HepG2 (cell line): ENCODE data around the gene PRKG1. TPM values are rescaled to one million over a fixed set of nuclear protein-coding genes. Genes with fewer than 3 reads are reported as not detected.
A peak's percentile ranks its signal among the peaks of the same experiment; 100 is the strongest.

ENCODE experiments used
- ATAC-seq: fragments of 200-7000 bp; cut with Tn5 transposase; 3 replicates; pipeline ENCODE4 v1.9.1; 2020; ENCODE audit warnings: mild to moderate bottlenecking, moderate library complexity
- BruUV-seq: library from RNA; stranded (reverse); fragments of 400-500 nt; replicated peaks from 2 replicates; lab custom pipeline; 2021; lab: Mats Ljungman, UMichigan
- CTCF ChIA-PET: fragments of 300-600 bp; formaldehyde crosslinking; extraction: SDS; loops from one replicate; lab custom pipeline; 2021; ENCODE audit warnings: low total read pairs, inconsistent platforms, low intra/inter-chr PET ratio; lab: Yijun Ruan, JAX
- POLR2A ChIA-PET: fragments of 350-600 bp; sonication (Branson Sonifier 250); formaldehyde crosslinking; loops from one replicate; lab custom pipeline; 2020; ENCODE audit warnings: antibody characterized with exemption, inconsistent platforms; lab: Yijun Ruan, JAX
- DNase-seq: peaks from one replicate; pipeline ENCODE4 v3.0.0-alpha.2; 2015; ENCODE audit warnings: low spot score
- FAIRE-seq: peaks from 3 replicates; lab custom pipeline; 2011; peaks lifted over from hg19 to GRCh38; lab: Jason Lieb, UNC
- H2AFZ ChIP-seq: one replicate; pipeline ENCODE4 v1.6.1; 2011; ENCODE audit warnings: low read length, inconsistent platforms
- H3K27ac ChIP-seq: fragments of 300-600 bp; 3 replicates; pipeline ENCODE4 v1.8.0; 2011; ENCODE audit warnings: mixed run types, mild to moderate bottlenecking, mixed read lengths, low read length, inconsistent platforms; ENCODE audit not compliant: insufficient read depth; ENCODE audit errors: extremely low read length
- H3K27me3 ChIP-seq, 2 experiments: fragments of 200-600 bp in 1 of 2; 2 replicates in 1 of 2; 3 replicates in 1 of 2; pipeline versions ENCODE4 v1.6.0 to v1.8.0; 2011; ENCODE audit warnings: low read length in 2 of 2, mild to moderate bottlenecking in 2 of 2, moderate library complexity in 2 of 2, inconsistent platforms in 1 of 2; ENCODE audit not compliant: insufficient read depth in 2 of 2, control insufficient read depth in 1 of 2
- H3K36me3 ChIP-seq, 2 experiments: fragments of 200-600 bp in 1 of 2; replicated peaks in 1 of 2; 2 replicates in 1 of 2; 3 replicates in 1 of 2; pipeline versions ENCODE4 v1.5.1 to v1.8.0; 2011; ENCODE audit warnings: low read length in 2 of 2, inconsistent platforms in 1 of 2; ENCODE audit not compliant: insufficient read depth in 2 of 2, control insufficient read depth in 1 of 2
- H3K4me1 ChIP-seq: 2 replicates; pipeline ENCODE4 v1.5.1; 2012; ENCODE audit warnings: low read length, inconsistent platforms; ENCODE audit not compliant: insufficient read depth
- H3K4me2 ChIP-seq: 2 replicates; pipeline ENCODE4 v1.6.0; 2011; ENCODE audit warnings: low read depth, low read length, inconsistent platforms
- H3K4me3 ChIP-seq, 3 experiments: fragments of 200-600 bp in 1 of 3; sonication (generic), shearing (Covaris generic) in 1 of 3; replicated peaks in 1 of 3; 2 replicates each; pipeline ENCODE4 v1.5.1; 2011 to 2016; ENCODE audit warnings: low read length in 3 of 3, inconsistent platforms in 2 of 3, low read depth in 2 of 3, mild to moderate bottlenecking in 2 of 3, control low read depth in 1 of 3, mixed read lengths in 1 of 3; ENCODE audit not compliant: insufficient read depth in 1 of 3
- H3K79me2 ChIP-seq: one replicate; pipeline ENCODE4 v1.6.1; 2011; ENCODE audit warnings: low read length, inconsistent platforms; ENCODE audit not compliant: insufficient read depth
- H3K9ac ChIP-seq: 2 replicates; pipeline ENCODE4 v1.6.0; 2011; ENCODE audit warnings: mild to moderate bottlenecking, low read depth, low read length, inconsistent platforms; ENCODE audit not compliant: insufficient read depth
- H3K9me3 ChIP-seq: 2 replicates; pipeline ENCODE4 v1.5.1; 2012; ENCODE audit warnings: mild to moderate bottlenecking, low read length
- H4K20me1 ChIP-seq: 2 replicates; pipeline ENCODE4 v1.6.0; 2011; ENCODE audit warnings: inconsistent platforms, mild to moderate bottlenecking, low read length, moderate library complexity; ENCODE audit not compliant: insufficient read depth
- MAFF ChIP-seq: IDR thresholded peaks from 2 replicates; pipeline ENCODE4 v1.6.1; 2011; ENCODE audit warnings: low read depth, low read length, improper control_type of control experiment
- MAFK ChIP-seq, 2 experiments: IDR thresholded peaks in 1 of 2; conservative IDR thresholded peaks in 1 of 2; 2 replicates each; pipeline ENCODE4 v1.6.1; 2011; ENCODE audit warnings: improper control_type of control experiment in 2 of 2, low read length in 2 of 2
- RORA ChIP-seq: sonication (generic); formaldehyde crosslinking; IDR thresholded peaks from 2 replicates; pipeline ENCODE4 v1.5.0; 2020; ENCODE audit warnings: mild to moderate bottlenecking, missing genetic modification reagents, moderate library complexity
- SP5 ChIP-seq: IDR thresholded peaks from 2 replicates; pipeline ENCODE4 v1.6.1; 2016; ENCODE audit warnings: low read depth, borderline replicate concordance
- TFDP1 ChIP-seq: IDR thresholded peaks from 2 replicates; pipeline ENCODE4 v1.6.1; 2016; ENCODE audit warnings: missing compliant biosample characterization, missing genetic modification reagents, borderline replicate concordance
- ZFP1 ChIP-seq: IDR thresholded peaks from 2 replicates; pipeline ENCODE4 v1.6.1; 2016
- ZHX1 ChIP-seq: sonication (generic); formaldehyde crosslinking; IDR thresholded peaks from 2 replicates; pipeline ENCODE4 v1.8.1; 2022; ENCODE audit warnings: low read depth, mild to moderate bottlenecking, missing genetic modification reagents
- ZNF382 ChIP-seq: sonication (generic); formaldehyde crosslinking; IDR thresholded peaks from 2 replicates; pipeline ENCODE4 v1.5.0; 2020; ENCODE audit warnings: missing genetic modification reagents, mild to moderate bottlenecking, borderline replicate concordance
- ZNF484 ChIP-seq: sonication (generic); formaldehyde crosslinking; IDR thresholded peaks from 2 replicates; pipeline ENCODE4 v1.5.1; 2020; ENCODE audit warnings: mild to moderate bottlenecking, low read depth, missing genetic modification reagents, borderline replicate concordance
- ZSCAN21 ChIP-seq: sonication (generic); formaldehyde crosslinking; IDR thresholded peaks from 2 replicates; pipeline ENCODE4 v1.8.0; 2022; ENCODE audit warnings: mild to moderate bottlenecking, missing genetic modification reagents, moderate library complexity, borderline replicate concordance
- WGBS: methylation state at CpG from one replicate; pipeline ENCODE4 v1.1.6; 2017; ENCODE audit warnings: low lambda C conversion rate; 5-methylcytosine and 5-hydroxymethylcytosine counted together
- in situ Hi-C: cut with HindIII; loops from 2 replicates; pipeline ENCODE4 v1.10.0; 2017; ENCODE audit warnings: low pct_unique_long_range_greater_than_20kb; ENCODE audit not compliant: extremely low pct_ligation_motif_present
- intact Hi-C: fragments of 100-400 bp; cut with micrococcal nuclease; formaldehyde crosslinking; loops from one replicate; pipeline ENCODE4 v1.10.0; 2022; ENCODE audit not compliant: unreplicated experiment
- polyA plus RNA-seq, 8 experiments: library from polyadenylated mRNA; depleted of rRNA in 3 of 8; stranded (reverse) in 7 of 8; unstranded in 1 of 8; fragments of >200 nt; fragmentation: Illumina TruSeq in 4 of 8; extraction: Trizol in 4 of 8; gene quantifications; 2 replicates each; pipeline versions ENCODE4 v1.2.1 to v1.2.3, GENCODE V29; 2011 to 2016; ENCODE audit warnings: low read depth in 4 of 8, missing spikeins in 1 of 8, mixed read lengths in 1 of 8; ENCODE audit not compliant: insufficient read depth in 1 of 8
- total RNA-seq, 5 experiments: library from RNA; depleted of rRNA; stranded (reverse); fragments of >200 nt; fragmentation: Illumina TruSeq; extraction: Trizol; gene quantifications; 2 replicates each; pipeline ENCODE4 v1.2.3, GENCODE V29; 2016; ENCODE audit warnings: low read depth in 1 of 5

PRKG1 gene
- total and polyA plus RNA-seq, 2 of the 13 experiments (the other 11 are each of a cell fraction or from before 2014, with no cell fraction given) = 0.01 TPM; not detected in 1

GRCh38 chr10:51733057-51733456 lies 658.8 kb downstream of the PRKG1 start:
- no peaks in the 10 kb centered on the region for H3K36me3 ChIP-seq
- POLR2A ChIA-PET = no interaction called here
- H3K9ac ChIP-seq = no peak overlapping the region
- WGBS = 0% methylated on average over 1 of the region's 1 CpG
- CTCF ChIA-PET = no interaction called here
- intact Hi-C loops = no loop called here
- no peaks in the 10 kb centered on the region for H3K9me3 ChIP-seq
- H3K4me1 ChIP-seq = peaks cover 12% of the 10 kb centered on the region
- ATAC-seq = no peak
- TF ChIP-seq MAFF = peak; percentile 30; the same call in 1 of the 2 replicates
- TF ChIP-seq ZNF382 (CRISPR knock-in tag) = no peak
- TF ChIP-seq MAFK (conservative IDR thresholded peaks at IDR 0.05 in 1 of 2, IDR thresholded peaks at IDR 0.05 in 1 of 2; ENCODE audit: low read length in 2 of 2) = peak; percentile 22 to 59; a peak in 2 of 4 replicates
- H3K4me2 ChIP-seq = no peak overlapping the region
- H2AFZ ChIP-seq = no peak overlapping the region
- H3K27me3 ChIP-seq = no peaks in the 10 kb centered on the region; a peak in 1 of 5 replicates
- no peak overlapping the region for H3K4me3 ChIP-seq
- no peaks in the 10 kb centered on the region for H3K79me2 ChIP-seq
- in situ Hi-C loops = no loop called here
- DNase-seq = no peak
- BruUV-seq = no TSS peak
- no peak overlapping the region for H3K27ac ChIP-seq
- H4K20me1 ChIP-seq = no peaks in the 10 kb centered on the region
- no peak for FAIRE-seq

- H3K4me2 ChIP-seq = no peak overlapping the region
- H3K9me3 ChIP-seq = no peaks in the 10 kb centered on the region
- no peaks in the 10 kb centered on the region for H3K79me2 ChIP-seq
- H3K4me1 ChIP-seq = no peaks in the 10 kb centered on the region
- in situ Hi-C loops (no loop called here), intact Hi-C loops (no loop called here)
- H4K20me1 ChIP-seq = no peaks in the 10 kb centered on the region
- DNase-seq (no peak), FAIRE-seq (no peak), ATAC-seq (no peak)
- H3K4me3 ChIP-seq = no peak overlapping the region
- H3K27ac ChIP-seq = no peak overlapping the region
- H3K36me3 ChIP-seq = no peaks in the 10 kb centered on the region
- no peak overlapping the region for H2AFZ ChIP-seq
- POLR2A ChIA-PET = no interaction called here
- BruUV-seq = no TSS peak
- H3K9ac ChIP-seq = no peak overlapping the region
- 18% methylated on average over 6 of the region's 6 CpGs for WGBS
- TF ChIP-seq MAFF (no peak), SP5 (CRISPR knock-in tag) (no peak), RORA (CRISPR knock-in tag) (no peak), ZFP1 (CRISPR knock-in tag) (no peak), ZNF484 (CRISPR knock-in tag) (no peak), ZHX1 (CRISPR knock-in tag) (no peak), ZSCAN21 (CRISPR knock-in tag) (no peak), TFDP1 (CRISPR knock-in tag) (no peak)
- TF ChIP-seq, all 625 proteins: peak for 0
- no peaks in the 10 kb centered on the region for H3K27me3 ChIP-seq
- CTCF ChIA-PET = no interaction called here
Observed at GRCh38 chr10:51743146-51743545, 668.9 kb downstream of the PRKG1 start.
